Sigmoid colon (tissue), 7 donors: ENCODE data around the gene JAKMIP2. TPM values are rescaled to one million over a fixed set of nuclear protein-coding genes. Genes with fewer than 3 reads are reported as not detected.

Experiments used
- DNase-seq: peaks from one replicate; pipeline ENCODE4 v3.0.0-alpha.2; 2019
- H3K27ac ChIP-seq, 4 donors: fragments of 200-600 bp; sonication (generic); one replicate each; pipeline ENCODE4 v1.5.1; 2016 to 2019; ENCODE audit warnings: mild to moderate bottlenecking in 1 of 4
- H3K27me3 ChIP-seq, 3 donors: fragments of 200-600 bp; sonication (generic); one replicate each; pipeline ENCODE4 v1.5.1; 2019; ENCODE audit warnings: mild to moderate bottlenecking in 1 of 3
- H3K36me3 ChIP-seq, 4 donors: fragments of 200-600 bp; sonication (generic); one replicate each; pipeline ENCODE4 v1.5.1; 2016 to 2019
- H3K4me1 ChIP-seq, 4 donors: fragments of 200-600 bp; sonication (generic); one replicate each; pipeline ENCODE4 v1.5.1; 2017 to 2019
- H3K4me3 ChIP-seq, 4 donors: fragments of 200-600 bp; sonication (generic); one replicate each; pipeline ENCODE4 v1.5.1; 2017 to 2019; ENCODE audit warnings: mild to moderate bottlenecking in 2 of 4, moderate library complexity in 1 of 4
- H3K9me3 ChIP-seq, 4 donors: fragments of 200-600 bp in 3 of 4; sonication (generic) in 3 of 4; one replicate each; pipeline versions ENCODE4 v1.5.1 to v1.6.1; 2013 to 2019
- EP300 ChIP-seq, 4 donors: sonication (generic); formaldehyde crosslinking; IDR thresholded peaks; one replicate each; pipeline ENCODE4 v1.6.1; 2017; ENCODE audit warnings: antibody characterized with exemption in 4 of 4
- POLR2A ChIP-seq, 2 donors: fragments of 450-650 bp; IDR thresholded peaks; one replicate each; pipeline ENCODE4 v1.6.1; 2016; ENCODE audit warnings: antibody characterized with exemption in 2 of 2, mild to moderate bottlenecking in 2 of 2, moderate library complexity in 2 of 2
- POLR2AphosphoS5 ChIP-seq, 4 donors: sonication (generic); formaldehyde crosslinking; IDR thresholded peaks; one replicate each; pipeline ENCODE4 v1.6.1; 2017; ENCODE audit warnings: antibody characterized with exemption in 4 of 4
- WGBS, 2 donors: extraction: QIAGEN DNeasy Blood & Tissue Kit; methylation state at CpG; one replicate each; pipeline ENCODE4 v1.1.7; 2013; 5-methylcytosine and 5-hydroxymethylcytosine counted together
- intact Hi-C: fragments of 100-400 bp; cut with DNase I; formaldehyde crosslinking; loops from one replicate; pipeline ENCODE4 v1.15.1; 2023
- polyA plus RNA-seq, 3 donors: library from polyadenylated mRNA; stranded (reverse); fragments of 200-250 nt; gene quantifications; one replicate each; pipeline ENCODE4 v1.2.3, GENCODE V29; 2013
- total RNA-seq, 4 donors: library from RNA; depleted of rRNA; stranded (reverse); fragments of >200 nt; gene quantifications; one replicate each; pipeline ENCODE4 v1.1.0, GENCODE V29; 2016
- TF ChIP-seq, protein P1 (sequence below), 4 experiments: fragments of 450-650 bp in 3 of 4; fragments of 200-600 bp in 1 of 4; IDR thresholded peaks; one replicate each; pipeline ENCODE4 v1.5.1; 2016 to 2019; ENCODE audit warnings: antibody characterized with exemption in 4 of 4, mild to moderate bottlenecking in 3 of 4, moderate library complexity in 2 of 4
- donor health status: healthy with polysubstance abuse.
- donor health status: Bipolar disorder and iron deficiency.
- donor health status: healthy.

Gene JAKMIP2
- total and polyA plus RNA-seq, 7 donors: under 0.01 to 8.9 (median 2.8) TPM; not detected in 1

DNA sequence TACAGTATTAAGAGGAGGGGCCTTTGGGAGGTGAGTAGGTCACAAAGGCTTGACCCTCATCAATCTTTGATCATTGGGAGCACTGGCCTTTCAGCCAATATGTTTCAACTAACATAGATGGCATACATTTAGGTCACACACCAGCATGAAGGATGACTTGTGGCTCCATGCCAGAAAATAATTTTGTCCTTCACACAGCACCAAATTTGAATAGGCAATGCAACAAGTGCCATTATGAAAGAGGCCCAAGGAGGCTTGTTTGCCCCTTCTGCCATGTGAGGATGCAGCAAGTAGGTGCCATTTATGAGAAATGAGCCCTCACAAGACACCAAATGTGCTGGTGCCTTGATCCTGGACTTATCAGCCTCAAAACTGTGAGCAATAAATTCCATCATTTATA, 81.1 kb downstream of the JAKMIP2 start:
- H3K4me1 ChIP-seq: no peaks in the 10 kb centered on the region
- H3K4me3 ChIP-seq: no peak overlapping the region
- intact Hi-C loops: no loop called here
- no peak for DNase-seq
- H3K36me3 ChIP-seq: no peaks in the 10 kb centered on the region
- no peaks in the 10 kb centered on the region for H3K27me3 ChIP-seq
- no peak overlapping the region for H3K27ac ChIP-seq
- TF ChIP-seq EP300 (IDR thresholded peaks at IDR 0.05) (no peak), POLR2AphosphoS5 (IDR thresholded peaks at IDR 0.05) (no peak), POLR2A (IDR thresholded peaks at IDR 0.05) (no peak)
- TF ChIP-seq, protein P1, sequence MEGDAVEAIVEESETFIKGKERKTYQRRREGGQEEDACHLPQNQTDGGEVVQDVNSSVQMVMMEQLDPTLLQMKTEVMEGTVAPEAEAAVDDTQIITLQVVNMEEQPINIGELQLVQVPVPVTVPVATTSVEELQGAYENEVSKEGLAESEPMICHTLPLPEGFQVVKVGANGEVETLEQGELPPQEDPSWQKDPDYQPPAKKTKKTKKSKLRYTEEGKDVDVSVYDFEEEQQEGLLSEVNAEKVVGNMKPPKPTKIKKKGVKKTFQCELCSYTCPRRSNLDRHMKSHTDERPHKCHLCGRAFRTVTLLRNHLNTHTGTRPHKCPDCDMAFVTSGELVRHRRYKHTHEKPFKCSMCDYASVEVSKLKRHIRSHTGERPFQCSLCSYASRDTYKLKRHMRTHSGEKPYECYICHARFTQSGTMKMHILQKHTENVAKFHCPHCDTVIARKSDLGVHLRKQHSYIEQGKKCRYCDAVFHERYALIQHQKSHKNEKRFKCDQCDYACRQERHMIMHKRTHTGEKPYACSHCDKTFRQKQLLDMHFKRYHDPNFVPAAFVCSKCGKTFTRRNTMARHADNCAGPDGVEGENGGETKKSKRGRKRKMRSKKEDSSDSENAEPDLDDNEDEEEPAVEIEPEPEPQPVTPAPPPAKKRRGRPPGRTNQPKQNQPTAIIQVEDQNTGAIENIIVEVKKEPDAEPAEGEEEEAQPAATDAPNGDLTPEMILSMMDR (IDR thresholded peaks at IDR 0.05): no peak
- H3K9me3 ChIP-seq: peaks cover 0 to 9% (median 1%) of the 10 kb centered on the region in 4 donors

DNA sequence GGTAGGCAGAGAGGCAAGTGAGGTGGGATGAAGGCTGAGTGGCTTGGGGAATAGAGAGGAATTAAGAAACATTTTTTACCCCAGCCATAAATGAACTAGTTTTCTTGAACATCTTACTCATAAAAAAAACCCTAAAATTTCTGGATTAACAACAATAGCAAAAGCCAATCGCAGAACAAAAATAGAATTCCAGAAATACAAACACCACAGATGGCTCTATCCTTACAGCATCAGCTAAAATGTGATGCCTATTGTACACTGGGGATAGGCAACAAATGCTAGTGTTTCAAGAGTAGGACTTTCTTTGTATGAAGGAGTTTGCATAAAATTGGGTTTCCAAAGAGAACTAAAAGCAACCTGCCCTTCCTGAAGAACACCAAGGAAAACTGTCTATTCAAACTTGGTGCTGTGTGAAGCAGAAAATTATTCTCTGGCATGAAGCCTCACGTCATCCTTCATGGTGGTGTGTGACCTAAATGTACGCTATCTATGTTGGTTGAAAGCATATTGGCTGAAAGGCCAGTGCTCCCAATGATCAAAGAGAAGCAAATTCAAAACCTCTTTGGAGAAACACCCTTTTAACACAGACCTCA, 82.9 kb downstream of the JAKMIP2 start:
- TF ChIP-seq POLR2AphosphoS5 (IDR thresholded peaks at IDR 0.05) (no peak), EP300 (IDR thresholded peaks at IDR 0.05) (no peak), POLR2A (IDR thresholded peaks at IDR 0.05) (no peak)
- TF ChIP-seq, protein P1 (IDR thresholded peaks at IDR 0.05): no peak
- Histone ChIP-seq H3K9me3 (peaks cover 0 to 9% (median 1%) of the 10 kb centered on the region in 4 donors), H3K4me3 (no peak overlapping the region), H3K27ac (no peak overlapping the region), H3K36me3 (no peaks in the 10 kb centered on the region), H3K27me3 (no peaks in the 10 kb centered on the region), H3K4me1 (no peaks in the 10 kb centered on the region)
- 92 to 96% methylated on average over 3 of the region's 3 CpGs for WGBS, 2 donors
- DNase-seq: no peak
- intact Hi-C loops: no loop called here

- TF ChIP-seq EP300 (IDR thresholded peaks at IDR 0.05) (no peak), POLR2A (IDR thresholded peaks at IDR 0.05) (no peak), POLR2AphosphoS5 (IDR thresholded peaks at IDR 0.05) (no peak)
- TF ChIP-seq, protein P1 (IDR thresholded peaks at IDR 0.05): no peak
- Histone ChIP-seq H3K4me3 (no peak overlapping the region), H3K27ac (no peak overlapping the region), H3K27me3 (no peaks in the 10 kb centered on the region), H3K4me1 (no peaks in the 10 kb centered on the region), H3K9me3 (peaks cover 0 to 9% (median 1%) of the 10 kb centered on the region in 4 donors), H3K36me3 (no peaks in the 10 kb centered on the region)
- DNase-seq: no peak
- intact Hi-C loops: no loop called here
Measured at GRCh38 chr5:147697380-147697779, 85.1 kb downstream of the JAKMIP2 start.

- WGBS, 2 donors: 17 to 56% methylated on average over 2 of the region's 2 CpGs
- intact Hi-C loops: no loop called here
Measured at GRCh38 chr5:147694772-147695171, 87.8 kb downstream of the JAKMIP2 start.

More at GRCh38 chr5:147694772-147695171, 87.8 kb downstream of the JAKMIP2 start:
- H3K4me1 ChIP-seq: peaks cover 0 to 20% (median 12%) of the 10 kb centered on the region in 4 donors
- H3K27ac ChIP-seq: no peak overlapping the region
- no peak for DNase-seq
- peaks cover 0 to 9% (median 1%) of the 10 kb centered on the region in 4 donors for H3K9me3 ChIP-seq
- no peak overlapping the region for H3K4me3 ChIP-seq
- TF ChIP-seq EP300 (IDR thresholded peaks at IDR 0.05) (no peak), POLR2AphosphoS5 (IDR thresholded peaks at IDR 0.05) (no peak), POLR2A (IDR thresholded peaks at IDR 0.05) (no peak)
- TF ChIP-seq, protein P1 (IDR thresholded peaks at IDR 0.05): no peak
- no peaks in the 10 kb centered on the region for H3K36me3 ChIP-seq
- no peaks in the 10 kb centered on the region for H3K27me3 ChIP-seq
